NCI-H2107 treated with DMSO at 0.1 percent for 48 hours (cell line): ENCODE measurements around the gene TROAP.
"Not testable (repeated sequence)": the region's sequence is repeated elsewhere in the genome, so short reads cannot be mapped to it uniquely, and the experiment has no call there.

ENCODE experiments used
- DNase-seq: peaks from one replicate; lab custom pipeline; 2025; ENCODE audit not compliant: unreplicated experiment; lab: John Stamatoyannopoulos, UW

Gene TROAP, protein sequence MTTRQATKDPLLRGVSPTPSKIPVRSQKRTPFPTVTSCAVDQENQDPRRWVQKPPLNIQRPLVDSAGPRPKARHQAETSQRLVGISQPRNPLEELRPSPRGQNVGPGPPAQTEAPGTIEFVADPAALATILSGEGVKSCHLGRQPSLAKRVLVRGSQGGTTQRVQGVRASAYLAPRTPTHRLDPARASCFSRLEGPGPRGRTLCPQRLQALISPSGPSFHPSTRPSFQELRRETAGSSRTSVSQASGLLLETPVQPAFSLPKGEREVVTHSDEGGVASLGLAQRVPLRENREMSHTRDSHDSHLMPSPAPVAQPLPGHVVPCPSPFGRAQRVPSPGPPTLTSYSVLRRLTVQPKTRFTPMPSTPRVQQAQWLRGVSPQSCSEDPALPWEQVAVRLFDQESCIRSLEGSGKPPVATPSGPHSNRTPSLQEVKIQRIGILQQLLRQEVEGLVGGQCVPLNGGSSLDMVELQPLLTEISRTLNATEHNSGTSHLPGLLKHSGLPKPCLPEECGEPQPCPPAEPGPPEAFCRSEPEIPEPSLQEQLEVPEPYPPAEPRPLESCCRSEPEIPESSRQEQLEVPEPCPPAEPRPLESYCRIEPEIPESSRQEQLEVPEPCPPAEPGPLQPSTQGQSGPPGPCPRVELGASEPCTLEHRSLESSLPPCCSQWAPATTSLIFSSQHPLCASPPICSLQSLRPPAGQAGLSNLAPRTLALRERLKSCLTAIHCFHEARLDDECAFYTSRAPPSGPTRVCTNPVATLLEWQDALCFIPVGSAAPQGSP

DNA sequence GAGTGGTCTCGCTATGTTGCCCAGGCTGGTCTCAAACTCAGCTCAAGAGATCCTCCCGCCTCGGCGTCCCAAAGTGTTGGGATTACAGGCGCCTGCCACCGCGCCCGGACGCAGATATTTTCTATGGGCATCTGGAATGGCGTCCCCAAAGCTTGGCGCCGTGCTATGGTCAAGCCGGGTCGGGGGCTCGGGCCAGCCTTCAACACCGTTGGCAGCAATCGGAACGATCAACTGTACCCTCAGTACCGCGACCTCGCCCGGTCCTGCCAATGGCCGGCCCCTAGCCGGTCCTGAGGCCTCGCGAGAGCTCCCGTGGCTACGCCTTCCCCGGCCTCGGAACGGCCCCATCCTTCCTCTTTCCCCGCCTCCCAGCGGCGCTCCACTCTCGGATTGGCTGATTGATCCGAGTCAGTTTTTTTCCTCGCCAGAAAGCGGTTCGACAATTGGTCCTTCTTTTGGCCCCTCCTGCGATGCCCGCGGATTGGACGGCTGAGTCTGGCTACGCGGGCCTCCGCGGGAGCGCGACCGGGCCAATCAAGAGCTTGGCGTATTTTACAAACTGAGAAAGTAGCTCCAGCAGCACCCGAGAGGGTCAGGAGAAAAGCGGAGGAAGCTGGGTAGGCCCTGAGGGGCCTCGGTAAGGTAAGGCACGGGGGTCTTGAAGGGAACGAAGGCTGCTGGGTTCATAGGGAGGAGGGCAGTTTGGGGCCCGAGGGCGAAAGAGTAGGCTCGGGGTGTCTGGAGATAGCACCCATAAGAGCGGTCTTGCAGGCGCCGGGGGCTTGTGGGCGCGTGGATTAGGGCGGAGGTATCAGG is at the start of gene TROAP:
TSS of gene TROAP (plus strand) at position 548 of the 816 bp plus-strand sequence. CDS start 354 bp downstream, outside the sequence.
- peak; percentile 94 for DNase-seq

DNA sequence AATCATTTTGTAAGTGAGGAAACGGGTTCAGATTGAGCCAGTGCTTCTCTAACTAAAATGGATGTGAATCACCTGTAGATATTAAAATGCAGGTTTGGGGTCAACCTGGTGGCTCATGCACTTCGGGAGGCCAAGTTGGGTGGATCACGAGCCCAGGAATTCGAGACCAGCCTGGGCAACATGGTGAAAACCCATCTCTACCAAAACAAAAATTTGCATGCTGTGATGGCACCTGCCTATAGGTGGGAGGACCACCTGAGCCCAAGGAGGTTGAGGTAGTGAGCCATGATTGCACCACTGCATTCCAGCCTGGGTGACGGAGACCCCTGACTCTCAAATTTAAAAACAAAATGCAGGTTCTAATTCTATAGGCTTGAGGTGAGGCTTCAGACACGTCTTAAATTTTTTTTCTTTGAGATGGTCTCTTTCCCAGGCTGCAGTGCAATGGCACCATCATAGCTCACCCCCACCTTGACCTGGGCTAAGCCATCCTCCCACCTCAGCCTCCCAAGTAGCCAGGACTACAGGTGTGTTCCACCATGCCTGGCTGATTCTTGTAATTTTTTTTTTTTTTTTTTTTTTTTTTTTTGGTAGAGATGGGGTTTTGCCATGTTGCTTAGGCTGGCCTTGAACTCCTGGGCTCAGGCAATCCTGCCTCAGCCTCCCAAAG is 49.2 kb upstream of the TROAP start:
- no peak for DNase-seq

DNA sequence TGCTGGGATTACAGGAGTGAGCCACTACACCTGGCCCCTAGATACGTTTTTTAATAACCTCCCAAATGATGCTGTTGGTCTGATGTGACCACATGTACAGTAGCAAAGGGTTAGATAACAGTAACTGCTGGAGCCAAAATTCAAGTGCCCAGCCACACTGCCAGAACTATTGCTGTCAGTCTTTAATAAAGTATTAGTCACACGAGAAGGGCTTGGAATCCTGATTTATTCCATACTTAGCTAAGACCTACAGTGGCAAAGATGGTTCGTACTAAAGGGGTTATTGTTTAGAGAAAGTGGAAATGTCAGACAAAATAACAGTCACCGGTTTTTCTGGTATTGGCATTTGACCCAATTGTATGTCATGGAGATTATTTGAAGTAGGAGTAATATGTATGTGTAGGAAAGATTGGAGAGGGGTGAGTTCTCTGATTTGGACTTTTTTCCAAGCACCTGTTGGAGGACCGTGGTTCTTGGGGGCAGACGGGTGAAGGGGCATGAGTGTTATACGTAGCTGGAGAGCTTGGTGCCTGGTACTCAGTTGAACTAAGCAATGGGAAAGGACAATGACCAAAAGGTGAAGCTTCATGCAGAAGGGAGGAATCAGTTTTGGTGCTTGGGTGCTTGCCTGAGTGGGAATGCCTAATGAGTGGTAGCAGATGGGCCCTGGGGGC is 48.5 kb upstream of the TROAP start:
- no peak for DNase-seq

DNA sequence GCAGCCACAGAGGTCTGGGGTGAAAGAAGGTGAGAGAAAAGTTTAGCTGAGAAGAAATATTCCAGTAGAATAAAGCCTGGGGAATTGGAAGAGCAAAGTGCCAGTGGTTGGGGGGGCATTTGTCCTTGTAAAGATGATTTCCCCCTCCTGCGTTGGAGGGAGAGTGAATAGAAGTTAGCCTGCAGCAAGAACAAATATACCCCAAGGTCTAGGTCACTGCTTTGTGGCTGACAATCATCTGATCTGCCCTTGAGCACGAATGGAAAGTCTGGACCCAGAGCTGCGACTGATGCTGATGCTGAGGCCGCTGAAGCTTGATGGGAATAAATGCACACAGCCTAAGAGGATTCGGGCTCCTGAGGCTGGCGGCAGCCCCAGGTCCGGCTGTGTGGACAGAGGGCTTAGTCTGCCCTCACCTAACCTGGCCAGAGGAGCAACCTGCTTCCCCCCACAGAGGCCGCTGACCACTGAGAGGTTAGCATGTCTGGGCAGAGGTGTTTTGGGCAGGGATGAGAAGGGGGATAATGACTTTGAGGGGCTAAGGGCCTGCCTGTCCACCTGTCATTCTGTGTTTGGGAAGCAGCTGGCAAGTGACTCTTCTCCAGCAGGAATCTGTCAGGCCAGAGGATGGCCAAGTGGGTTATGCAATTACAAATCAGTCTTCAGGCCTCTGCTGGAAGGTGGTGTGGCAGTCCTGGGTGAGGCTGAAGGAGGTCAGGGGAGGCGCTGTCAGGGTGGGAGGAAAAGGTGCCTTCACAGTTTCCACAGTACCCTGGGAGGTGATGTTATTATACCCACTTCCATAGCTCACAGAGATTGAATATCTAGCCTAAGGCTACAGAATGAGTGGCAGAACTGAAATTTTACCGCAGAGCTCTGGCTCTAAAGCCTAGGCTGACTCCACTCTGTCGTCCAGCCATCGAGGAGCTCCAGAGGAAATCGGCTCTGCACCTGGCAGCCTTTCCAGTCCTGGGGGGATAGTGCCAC is 46.5 kb upstream of the TROAP start:
- DNase-seq = no peak

DNA sequence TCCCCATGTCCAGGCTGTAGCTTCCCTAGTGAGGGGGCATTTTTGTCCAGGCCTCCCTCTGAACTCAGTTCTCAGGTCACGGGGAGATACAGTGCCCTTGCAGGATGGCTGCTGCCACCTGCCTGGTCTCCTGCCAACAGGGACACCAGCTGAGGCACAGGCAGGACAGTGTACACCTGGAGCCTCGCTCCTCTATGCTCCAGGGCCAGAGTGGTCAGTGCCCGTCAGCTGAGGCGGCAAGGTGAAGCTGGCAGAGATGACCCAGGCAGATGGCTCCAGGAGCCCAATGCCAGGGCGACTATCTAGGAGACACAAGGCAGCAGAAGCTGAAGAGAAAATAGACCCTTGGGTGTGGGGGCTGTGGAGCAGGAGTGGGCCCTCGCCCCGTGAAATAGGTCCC is 45.6 kb upstream of the TROAP start:
- DNase-seq = no peak

DNA sequence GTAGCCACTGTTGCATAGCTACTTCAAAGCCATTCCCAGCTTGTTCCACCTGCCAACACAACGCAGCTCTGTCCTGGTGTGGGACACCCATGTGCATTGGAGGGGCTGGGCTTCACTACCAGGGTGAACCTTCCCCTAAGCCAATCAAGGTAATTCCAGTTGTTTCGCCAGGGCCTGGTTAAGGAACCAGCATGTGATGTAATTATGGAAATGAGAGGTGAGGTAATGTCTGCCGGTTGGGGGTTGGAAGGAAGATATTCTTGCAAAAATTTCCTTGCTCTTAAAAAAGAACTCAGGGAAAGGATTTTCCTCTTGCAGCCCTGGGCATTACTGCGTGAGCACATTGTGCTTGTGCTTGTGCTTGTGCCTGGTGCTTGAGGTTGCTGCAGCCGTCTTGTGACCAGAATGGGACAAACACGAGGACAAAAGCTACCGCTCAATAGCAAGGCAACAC is 43.3 kb upstream of the TROAP start:
- peak; percentile 47 for DNase-seq

DNA sequence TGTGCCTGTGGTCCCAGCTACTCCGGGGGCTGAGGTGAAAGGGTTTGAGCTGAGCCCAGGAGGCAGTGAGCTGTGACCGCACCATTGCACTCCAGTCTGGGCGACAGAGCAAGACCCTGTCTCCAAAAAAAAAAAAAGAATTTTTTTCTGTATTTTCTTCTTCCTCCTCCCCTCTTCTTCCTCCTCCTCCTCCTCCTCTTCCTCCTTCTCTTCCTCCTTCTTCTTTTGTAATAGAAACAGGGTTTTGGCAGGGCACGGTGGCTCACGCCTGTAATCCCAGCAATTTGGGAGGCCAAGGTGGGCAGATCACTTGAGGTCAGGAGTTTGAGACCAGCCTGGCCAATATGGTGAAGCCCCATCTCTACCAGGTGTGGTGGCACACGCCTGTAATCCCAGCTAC is 42.5 kb upstream of the TROAP start:
- not testable (repeated sequence) for DNase-seq

DNA sequence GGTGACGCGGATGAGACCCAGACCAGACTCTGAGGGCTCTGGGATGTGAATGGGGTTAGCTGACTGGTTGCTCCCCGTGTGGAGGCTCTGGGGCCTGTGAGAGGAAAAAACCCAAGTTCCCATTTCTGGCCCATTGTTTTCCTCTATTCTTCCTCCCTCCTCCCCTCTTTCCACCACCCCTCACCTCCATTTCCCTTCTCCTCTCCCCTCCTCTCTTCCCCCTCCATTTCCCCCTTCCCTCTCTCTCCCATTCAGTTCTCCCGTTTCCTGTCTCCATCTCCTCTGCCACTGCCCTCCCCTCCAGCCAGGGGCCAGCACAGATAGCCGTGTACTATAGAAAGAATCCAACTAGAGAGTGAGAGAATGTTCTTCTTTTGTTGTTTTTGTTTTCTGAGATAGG is 40.8 kb upstream of the TROAP start:
- no peak for DNase-seq

DNA sequence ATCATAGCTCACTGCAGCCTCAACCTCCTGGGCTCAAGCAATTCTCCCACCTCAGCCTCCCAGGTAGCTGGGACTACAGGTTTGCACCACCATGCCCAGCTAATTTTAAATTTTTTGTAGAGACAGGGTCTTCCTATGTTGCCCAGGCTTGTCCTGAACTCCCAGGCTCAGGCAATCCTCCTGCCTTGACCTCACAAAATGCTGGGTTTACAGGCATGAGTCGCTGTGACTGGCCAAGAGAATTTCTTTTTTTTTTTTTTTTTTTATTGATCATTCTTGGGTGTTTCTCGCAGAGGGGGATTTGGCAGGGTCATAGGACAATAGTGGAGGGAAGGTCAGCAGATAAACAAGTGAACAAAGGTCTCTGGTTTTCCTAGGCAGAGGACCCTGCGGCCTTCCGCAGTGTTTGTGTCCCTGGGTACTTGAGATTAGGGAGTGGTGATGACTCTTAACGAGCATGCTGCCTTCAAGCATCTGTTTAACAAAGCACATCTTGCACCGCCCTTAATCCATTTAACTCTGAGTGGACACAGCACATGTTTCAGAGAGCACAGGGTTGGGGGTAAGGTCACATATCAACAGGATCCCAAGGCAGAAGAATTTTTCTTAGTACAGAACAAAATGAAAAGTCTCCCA is 40.2 kb upstream of the TROAP start:
- not testable (repeated sequence) for DNase-seq

DNA sequence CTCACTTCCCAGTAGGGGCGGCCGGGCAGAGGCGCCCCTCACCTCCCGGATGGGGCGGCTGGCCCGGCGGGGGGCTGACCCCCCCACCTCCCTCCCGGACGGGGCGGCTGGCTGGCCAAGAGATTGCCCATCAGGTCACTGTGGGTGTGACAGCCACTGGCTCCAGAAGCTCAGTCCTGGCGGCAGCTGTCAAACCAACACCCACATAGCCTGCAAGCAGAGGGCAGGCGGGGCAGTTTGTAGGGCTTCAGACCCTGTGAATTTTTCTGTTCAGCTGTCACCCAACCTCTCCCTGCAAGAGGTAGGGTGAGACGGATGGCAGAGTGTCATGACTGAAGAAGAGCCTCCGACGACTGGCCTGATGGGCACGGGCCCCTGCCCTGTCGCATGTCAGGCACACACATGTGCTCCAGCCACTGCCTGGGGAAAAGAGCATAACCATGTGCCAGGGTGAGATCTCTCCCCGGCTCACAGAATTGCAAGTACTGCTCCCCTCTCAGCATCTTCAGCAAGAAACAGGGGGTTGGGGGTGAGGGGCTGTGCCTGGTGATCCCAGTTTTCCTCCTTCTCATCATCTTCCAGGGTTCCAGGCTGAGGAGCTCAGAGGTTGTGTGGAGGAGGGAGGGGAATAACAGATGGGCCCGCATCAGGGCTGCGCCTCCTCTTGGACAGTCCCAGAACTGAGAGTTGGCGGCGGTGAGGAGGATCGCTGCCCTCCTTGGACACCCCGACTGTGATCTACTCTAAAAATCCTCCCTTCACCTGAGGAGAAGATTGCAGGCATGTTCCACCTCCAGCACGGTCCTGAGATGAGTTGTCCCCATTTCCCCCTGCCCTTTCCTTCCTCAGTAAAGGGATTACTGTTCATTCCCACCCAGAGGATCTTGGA is 39.3 kb upstream of the TROAP start:
- DNase-seq = no peak

DNA sequence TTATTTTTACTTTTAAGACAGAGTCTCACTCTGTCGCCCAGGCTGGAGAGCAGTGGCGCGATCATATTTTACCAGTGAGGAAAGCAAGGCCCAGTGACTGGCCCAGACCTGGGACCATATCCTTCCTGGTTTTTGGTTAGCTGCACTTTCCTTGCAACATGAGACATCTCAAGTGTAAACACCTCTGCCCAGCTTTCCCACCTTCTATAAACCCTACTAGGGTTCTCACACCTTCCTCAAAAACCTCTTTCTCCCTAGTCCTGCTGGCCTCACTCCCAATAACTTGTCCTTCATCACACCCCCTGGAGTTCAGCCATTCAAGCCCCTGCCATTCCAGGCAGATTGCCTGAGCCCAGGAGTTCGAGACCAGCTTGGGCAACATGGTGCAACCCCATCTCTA is 38.4 kb upstream of the TROAP start:
- no peak for DNase-seq

DNA sequence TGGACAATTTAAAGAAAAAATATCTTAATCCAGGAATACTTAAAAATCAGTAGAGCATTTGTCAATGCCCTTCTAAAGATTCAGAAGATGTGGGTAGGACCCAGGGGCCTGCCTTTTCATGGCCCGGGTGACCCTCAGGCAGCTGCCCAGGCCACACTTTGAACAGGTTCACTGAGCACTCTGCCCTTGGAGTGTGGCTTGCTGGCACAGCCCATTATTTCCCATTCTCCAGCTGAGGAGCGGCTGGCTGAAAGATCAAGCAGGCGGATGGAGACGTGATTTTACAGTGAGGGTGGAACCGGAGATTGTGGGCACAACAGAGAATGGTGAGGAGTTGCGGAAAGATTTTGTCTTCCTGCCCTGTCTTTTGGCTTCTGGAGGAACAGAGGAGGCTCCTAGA is 35.2 kb upstream of the TROAP start:
- no peak for DNase-seq

DNA sequence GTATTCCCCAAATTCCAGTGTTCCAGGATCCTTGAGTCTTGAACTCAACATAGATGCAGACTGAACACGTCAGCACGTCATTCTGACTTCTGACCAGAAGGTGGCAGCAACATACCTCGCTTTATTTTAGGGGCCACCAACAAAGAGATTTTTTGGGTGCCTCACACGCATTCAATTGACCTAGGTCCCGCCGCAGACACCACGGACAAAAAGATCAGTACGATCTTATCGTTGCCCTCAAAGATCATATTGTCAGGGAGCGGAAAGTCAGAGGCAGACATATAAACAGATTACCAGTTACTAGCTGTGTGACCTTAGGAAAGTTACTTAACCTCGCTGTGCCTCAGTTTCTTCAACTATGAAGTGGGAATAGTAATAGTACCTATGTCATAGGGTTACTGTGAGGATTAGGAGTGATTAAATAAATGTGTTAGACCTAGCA is 34.6 kb upstream of the TROAP start:
- DNase-seq = peak; percentile 39

DNA sequence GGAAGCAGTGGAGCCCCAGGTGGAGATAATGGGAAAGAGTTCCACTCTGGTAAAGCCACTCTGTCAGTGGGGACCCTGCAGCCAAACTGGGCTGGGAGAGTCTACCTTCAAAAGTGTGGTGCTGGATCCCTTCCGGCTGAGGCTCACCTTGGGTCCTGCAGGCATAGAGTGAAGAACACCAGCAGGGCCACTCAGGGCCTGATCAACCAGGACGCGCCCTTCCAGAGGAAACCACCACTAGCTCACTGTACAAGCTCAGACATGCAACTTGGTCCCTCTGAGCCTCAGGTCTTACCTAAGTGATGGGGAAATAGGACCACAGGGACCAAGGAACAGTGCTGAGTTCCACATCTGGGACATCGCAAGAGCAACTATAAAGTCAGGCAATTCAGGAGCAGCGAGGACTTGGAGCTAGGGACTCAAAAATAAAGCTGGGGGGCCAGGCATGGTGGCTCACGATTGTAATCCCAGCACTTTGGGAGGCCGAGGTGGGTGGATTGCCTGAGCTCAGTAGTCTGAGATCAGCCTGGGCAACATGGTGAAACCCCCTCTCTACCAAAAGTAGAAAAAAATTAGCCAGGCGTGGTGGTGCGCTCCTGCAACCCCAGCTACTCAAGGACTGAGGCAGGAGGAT is 34.0 kb upstream of the TROAP start:
- DNase-seq = no peak

DNA sequence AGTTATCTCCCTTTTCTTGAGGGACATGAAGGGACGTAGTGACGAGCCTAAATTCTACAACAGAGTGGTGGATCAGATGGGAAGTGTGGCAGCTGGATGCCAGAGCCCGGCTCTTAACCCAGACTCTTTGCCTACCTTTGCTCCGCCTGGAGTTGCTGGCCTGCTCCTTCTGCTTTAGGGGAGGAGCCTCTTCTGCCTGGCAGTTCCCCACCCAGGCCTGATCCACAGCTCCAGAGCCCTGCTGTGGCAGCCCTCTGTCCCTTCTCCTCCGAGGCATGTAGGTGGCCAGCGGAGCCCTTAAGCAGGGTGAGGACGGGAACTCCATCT is 30.4 kb upstream of the TROAP start:
- DNase-seq = no peak

DNA sequence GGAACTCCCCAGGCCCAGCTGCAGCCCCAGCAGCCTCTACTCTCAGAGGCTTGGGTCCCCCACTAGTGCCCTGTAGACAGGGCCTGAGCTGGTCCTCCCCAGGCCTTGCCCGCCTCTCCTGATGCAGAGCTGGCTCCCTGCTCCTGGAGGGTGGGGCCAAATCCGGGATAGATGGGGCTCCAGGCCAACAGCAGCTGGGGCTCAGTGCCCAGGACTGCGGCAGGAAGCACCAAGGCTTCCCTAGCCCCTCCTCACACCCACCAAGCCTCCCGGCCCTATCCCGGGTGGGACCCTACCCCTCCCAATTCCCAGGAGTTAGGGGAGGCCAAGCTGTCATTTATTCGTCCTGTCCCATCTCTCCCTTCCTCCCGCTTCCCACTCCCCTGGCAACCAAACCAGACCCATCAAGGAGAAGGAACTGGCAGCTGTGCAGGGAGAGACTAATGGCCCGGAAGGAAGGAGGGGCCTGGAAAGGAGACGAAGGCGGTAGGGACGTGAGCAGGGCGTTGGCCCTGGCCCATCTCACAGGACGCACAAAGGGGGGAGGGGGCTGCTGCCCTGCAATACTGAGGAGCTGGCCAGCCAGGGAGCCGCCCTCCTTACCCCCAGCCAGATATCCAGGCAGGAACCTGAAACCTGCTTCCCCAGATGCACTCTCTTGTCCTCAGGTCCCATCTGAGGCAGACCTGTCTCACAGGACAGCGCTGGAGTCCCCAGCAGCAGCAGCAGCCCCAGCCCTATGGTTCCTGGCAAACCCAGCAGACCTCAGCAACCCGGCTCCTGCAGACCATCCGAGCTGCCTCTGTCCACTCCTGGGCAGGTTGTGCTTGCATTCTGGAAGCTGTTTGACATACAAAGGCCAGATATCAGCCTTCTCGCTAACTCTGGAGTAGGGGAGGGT is 29.7 kb upstream of the TROAP start:
- DNase-seq = no peak
